GM19025 (cell line): ENCODE measurements around the gene SLC17A9.
"Not testable (repeated sequence)": the region's sequence is repeated elsewhere in the genome, so short reads cannot be mapped to it uniquely, and the experiment has no call there.

Experiments used
- ATAC-seq: cut with Tn5 transposase; IDR thresholded peaks from one replicate; pipeline ENCODE4 v1.9.1; 2021; ENCODE audit warnings: mild to moderate bottlenecking, low read depth, moderate library complexity; ENCODE audit not compliant: unreplicated experiment

SLC17A9 gene

DNA sequence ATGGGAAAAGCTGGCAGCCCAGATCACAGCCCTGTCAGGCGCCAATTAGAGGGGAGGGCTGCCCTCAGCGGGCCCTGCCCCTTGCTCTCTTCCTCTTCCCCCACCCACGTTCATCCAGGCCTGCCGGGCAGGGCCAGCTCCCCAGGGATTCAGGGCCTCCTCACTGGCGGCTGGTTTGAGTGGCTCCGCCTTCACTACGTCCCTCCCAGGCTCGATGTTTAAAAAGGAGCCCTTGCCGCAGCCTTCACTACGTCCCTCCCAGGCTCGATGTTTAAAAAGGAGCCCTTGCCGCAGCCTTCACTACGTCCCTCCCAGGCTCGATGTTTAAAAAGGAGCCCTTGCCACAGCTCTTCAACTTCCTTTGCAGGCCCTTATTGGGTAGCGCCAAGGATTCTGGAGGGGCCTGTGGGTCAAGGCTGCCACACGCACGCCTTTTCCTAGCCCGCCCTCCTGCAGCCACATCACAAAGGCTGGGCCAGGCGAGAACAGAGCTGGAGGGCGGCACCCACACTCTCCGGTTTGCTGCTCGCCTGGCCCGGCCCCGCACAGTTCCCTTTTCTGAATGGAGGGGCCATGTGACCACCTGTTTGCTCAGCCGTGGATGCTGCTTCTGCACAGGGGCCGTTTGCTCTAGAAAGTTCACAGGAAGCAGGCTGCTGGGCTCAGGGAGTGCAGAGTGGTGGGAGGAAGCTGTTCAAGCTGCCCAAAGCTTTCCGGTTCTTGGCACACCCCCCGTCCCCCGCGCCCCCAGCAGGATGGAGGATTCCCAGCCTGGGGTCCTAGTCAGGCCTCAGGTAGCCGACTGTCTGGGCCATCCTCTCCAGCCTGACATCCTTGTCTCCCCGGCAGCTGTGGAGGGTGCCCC is 1.6 kb downstream of the SLC17A9 start:
- ATAC-seq: peak; percentile 61

- no peak for ATAC-seq
Measured at GRCh38 chr20:62955519-62956386, 3.2 kb downstream of the SLC17A9 start.

- ATAC-seq: no peak
Measured at GRCh38 chr20:62956387-62957135, 4.1 kb downstream of the SLC17A9 start.

DNA sequence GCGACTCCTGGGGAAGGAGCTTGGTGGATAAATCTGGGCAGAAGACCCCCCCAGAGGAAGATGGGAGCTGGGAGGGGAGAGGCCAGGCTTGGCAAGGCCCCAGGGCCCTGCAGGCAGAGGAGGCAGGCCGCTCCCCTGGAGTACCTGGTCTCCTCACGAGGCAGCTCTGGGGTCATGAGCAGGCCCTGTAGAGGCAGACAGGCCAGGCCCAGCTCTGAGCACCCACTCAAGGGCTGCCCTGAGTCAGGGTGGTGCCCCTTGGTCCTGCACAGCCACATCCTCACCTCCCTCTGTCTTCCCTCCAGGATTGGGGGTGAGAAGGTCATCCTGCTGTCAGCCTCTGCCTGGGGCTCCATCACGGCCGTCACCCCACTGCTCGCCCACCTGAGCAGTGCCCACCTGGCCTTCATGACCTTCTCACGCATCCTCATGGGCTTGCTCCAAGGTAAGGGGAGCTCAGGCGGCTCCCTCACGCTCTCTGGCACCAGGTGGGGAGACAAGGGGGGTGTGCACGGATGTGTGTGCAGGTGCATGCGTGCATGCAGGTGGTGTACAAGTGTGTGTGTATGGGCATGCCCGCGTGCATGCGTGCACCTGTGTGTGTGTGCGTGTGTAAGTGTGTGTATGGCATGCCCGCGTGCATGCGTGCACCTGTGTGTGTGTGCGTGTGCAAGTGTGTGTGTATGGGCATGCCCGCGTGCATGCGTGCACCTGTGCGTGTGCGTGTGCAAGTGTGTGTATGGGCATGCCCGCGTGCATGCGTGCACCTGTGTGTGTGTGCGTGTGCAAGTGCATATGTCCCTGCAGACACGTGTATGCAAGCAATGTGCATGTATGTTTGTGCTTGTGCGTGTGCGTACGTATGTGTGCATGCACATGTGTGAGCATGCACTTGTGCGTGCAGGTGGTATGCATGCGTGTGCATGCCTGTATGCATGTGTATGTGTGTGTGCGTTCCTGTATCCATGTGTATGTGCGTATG is 4.9 kb downstream of the SLC17A9 start:
- ATAC-seq: no peak

DNA sequence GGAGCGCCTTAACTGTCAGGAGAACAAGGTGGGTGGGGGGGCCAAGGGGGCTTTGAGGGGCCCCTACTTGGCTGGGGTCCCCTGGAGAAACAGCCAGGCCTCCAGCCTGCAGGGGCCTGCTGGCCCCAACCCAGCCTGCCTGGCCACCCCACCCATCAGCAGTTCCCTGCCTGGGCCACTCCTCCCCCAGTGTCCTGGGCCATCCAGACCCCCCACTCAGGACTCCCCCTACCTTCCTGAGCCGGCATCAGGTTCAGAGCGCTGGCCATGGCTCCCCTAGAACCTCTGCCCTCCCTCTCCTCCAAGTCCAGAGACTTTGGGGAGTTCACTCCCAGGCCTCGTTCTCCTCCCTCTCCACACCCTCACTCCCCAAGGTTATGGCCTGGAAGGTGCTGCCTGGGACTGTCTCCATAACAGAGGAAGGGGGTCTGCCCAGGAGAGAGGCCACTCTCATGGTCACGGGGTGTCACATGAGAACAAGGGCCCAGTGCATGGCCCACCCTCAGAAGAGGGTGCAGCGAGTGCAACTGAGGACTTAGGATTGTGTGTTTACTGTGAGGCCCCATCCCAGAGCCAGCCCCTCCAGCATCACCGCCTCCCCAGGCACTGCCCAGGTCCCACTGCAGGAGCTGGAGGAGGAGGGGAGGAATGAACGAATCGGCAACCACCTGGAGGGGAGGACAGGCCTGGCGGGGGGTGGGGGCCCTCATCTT is 6.0 kb downstream of the SLC17A9 start:
- no peak for ATAC-seq

GRCh38 chr20:62959101-62959971 is 6.8 kb downstream of the SLC17A9 start:
- no peak for ATAC-seq

- no peak for ATAC-seq
Measured at GRCh38 chr20:62959998-62960436, 7.5 kb downstream of the SLC17A9 start.

DNA sequence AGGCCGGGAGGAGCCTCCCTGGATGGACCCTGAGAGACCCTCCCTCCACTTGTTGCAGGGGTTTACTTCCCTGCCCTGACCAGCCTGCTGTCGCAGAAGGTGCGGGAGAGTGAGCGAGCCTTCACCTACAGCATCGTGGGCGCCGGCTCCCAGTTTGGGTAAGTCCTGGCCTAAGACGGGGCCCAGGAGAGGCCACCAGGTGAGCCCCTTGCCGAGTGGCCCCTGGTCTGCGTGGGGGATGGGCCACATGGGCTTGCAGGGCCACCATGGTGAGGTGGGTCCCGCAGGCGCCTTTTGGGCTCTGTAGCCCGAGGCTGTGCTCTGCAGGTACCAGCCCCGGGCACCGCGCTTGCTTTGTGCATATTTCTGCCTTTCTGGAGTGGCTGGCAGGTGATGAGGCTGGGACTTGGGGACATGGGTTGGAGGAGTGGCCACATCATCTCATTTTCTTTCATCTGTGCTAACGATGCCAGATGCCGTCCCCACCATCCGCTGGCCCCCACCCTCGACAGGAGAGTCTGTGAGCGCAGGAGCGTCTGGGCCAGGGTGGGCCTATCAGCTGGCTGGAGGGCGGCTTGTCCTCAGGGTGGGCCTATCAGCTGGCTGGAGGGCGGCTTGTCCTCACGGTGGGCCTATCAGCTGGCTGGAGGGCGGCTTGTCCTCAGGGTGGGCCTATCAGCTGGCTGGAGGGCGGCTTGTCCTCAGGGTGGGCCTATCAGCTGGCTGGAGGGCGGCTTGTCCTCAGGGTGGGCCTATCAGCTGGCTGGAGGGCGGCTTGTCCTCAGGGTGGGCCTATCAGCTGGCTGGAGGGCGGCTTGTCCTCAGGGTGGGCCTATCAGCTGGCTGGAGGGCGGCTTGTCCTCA is 8.2 kb downstream of the SLC17A9 start:
- ATAC-seq: not testable (repeated sequence)

- ATAC-seq: no peak
Measured at GRCh38 chr20:62961310-62961783, 8.8 kb downstream of the SLC17A9 start.

- no peak for ATAC-seq
Measured at GRCh38 chr20:62961799-62962198, 9.3 kb downstream of the SLC17A9 start.

GRCh38 chr20:62962221-62962879 is 9.8 kb downstream of the SLC17A9 start:
- no peak for ATAC-seq

DNA sequence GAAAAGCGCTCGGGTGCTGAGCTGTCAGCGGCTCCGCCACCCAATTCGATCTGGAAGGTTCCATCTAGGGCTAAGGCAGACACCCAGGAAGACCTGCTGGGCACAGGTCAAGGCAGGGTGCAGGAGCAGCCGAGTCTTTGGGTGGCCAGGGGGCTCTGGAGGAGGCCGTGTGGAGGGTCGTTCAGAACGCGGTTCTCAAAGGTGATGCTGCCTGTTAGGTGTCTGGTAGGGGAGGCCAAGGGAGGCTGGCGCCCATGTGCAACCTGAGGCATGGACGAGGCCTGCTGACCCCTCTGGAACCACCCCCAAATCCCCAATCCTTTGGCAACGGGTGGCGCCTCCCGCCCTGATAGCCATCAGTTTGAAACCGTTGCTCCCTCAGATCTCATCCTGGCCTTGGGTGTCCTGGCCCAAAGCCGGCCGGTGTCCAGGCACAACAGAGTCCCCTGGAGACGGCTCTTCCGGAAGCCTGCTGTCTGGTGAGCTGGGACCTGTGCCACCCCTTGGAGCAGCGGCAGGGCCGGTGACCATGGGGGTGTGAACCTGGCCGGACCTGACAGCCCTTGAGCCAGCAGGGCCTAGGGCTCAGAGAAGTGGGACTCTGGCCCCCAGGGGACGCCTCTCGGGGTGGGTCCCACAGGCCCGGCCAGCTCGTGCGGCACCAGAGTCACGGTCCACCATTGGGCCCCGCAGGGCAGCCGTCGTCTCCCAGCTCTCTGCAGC is 10.5 kb downstream of the SLC17A9 start:
- no peak for ATAC-seq

- no peak for ATAC-seq
Measured at GRCh38 chr20:62963614-62964397, 11.3 kb downstream of the SLC17A9 start.

GRCh38 chr20:62964700-62965099 is 12.2 kb downstream of the SLC17A9 start:
- ATAC-seq: no peak

GRCh38 chr20:62965363-62965771 is 12.9 kb downstream of the SLC17A9 start:
- ATAC-seq: no peak
